ENCODE data around the gene ZNF529.

The ZNF529 gene

DNA sequence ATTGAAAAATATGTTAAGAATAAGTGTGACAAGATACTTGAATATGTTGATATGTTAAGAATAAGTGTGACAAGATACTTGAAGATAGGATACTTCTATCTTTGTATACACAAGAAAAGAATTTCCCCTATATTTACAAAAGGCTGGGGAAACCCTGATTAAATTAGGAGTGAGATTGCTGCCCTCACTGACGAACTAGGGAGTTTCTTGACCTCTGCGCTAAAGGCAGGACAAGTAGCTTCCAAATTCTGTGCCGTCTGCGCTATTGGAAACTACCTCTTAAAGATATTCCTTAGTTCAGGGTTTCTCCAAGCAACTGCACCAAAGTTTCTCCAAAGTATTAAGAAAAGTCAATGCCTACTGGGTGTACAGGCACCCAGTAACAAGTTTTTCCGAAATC, 45.8 kb downstream of the ZNF529 start:
- intact Hi-C loops (cut with DNase I) = loop anchor here (5.0 kb wide), 2 partner anchors 45 to 310 kb away; partner anchors contain the start of genes ZNF529 and ZNF790
- DNase-seq = no peak

DNA sequence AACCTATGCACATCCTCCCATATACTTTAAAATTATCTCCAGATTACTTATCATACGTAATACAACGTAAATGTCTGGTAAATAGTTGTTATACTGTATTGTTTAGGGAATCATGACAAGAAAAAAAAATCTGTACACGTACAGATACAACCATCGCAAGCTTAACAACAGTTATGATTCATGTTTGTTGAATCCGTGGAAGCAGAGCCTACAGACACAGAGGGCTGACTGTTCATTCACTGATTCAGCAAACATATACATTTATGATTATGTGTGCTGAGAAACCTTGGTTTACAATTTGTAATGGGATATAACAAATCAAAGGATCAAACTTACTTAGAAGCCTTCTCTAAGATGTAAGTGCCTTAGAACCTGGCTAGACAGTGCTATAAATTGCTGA, 46.5 kb downstream of the ZNF529 start:
- intact Hi-C loops (cut with DNase I) = loop anchor here (5.0 kb wide), 2 partner anchors 46 to 311 kb away; partner anchors contain the start of genes ZNF529 and ZNF790
- DNase-seq = no peak

DNA sequence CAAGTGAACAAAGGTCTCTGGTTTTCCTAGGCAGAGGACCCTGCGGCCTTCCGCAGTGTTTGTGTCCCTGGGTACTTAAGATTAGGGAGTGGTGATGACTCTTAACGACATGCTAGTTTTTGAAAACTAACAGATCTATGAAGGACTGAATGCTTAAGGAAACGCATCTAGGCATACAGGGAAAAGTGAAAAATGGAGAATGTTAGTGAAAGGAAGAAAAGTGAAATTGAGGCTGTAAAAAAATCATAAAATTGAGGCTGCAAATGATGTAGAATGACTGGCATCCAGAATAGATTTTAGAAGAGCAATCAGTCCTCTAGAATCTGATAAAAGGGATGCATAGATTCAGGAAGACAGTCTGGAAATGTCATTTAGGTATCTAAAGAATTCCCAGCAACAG, 48.5 kb downstream of the ZNF529 start:
- intact Hi-C loops (cut with DNase I) = loop anchor here (5.0 kb wide), 2 partner anchors 48 to 313 kb away; partner anchors contain the start of genes ZNF529 and ZNF790

DNA sequence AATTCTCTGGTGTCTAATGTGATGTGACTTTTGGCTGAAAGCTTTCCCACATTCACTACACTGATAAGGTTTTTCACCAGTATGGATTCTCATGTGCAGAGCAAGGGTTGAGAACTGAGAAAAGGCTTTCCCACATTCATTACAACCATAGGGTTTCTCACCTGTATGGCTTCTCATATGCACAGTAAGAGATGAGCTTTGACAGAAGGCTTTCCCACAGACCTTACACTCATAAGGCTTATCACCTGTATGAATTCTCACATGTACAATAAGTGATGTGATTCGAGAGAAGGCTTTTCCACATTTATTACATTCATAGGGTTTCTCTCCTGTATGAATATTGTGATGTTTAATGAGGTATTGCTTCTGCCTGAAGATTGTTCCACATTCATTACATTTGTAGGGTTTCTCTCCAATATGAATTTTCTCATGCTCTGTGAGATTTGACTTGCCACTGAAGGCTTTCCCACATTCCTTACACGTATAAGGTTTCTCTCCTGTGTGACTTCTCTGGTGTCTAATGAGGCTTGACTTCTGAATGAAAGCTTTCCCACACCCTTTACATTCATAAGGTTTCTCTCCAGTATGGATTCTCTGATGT, 59.0 kb downstream of the ZNF529 start:
- intact Hi-C loops (cut with DNase I) = no loop called here
- DNase-seq = no peak

More for the DNA sequence above, 48.5 kb downstream of the ZNF529 start:
- no peak for DNase-seq

DNA sequence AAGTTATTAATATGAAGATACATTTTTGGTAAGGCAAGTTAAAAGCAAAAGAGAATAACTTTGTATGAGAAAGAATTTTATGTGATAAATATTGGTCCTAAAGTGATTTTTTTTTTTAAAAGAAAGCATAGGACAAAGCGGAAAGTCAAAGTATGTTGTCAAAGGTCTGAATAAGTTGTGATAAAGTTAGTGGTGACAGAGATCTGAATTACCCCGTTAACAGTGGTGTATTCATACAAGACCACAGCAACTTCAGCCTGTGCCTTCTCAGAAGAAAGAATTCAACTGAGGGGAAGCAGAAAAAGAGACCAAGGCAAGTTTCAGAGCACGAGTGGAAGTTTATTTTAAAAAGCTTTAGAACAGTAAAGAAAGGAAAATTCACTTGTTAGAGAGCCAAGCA, 64.8 kb downstream of the ZNF529 start:
- intact Hi-C loops (cut with DNase I) = no loop called here

DNA sequence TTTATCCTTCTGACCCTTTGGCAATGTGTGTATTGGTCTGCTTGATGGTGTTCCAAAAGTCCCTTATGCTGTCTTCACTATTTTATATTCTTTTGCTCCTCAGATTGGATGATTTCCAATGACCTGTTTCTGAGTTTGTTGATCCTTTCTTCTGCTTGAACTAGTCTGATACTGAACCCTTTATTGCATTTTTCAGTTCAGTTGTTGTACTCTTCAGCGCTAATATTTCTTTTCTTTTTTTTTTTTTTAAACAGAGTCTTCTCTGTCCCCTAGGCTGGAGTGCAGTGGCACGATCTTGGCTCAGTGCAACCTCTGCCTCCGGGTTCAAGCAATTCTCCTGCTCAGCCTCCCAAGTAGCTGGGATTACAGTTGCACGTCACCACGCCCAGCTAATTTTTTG, 71.1 kb downstream of the ZNF529 start:
- DNase-seq = no peak
- intact Hi-C loops (cut with DNase I) = no loop called here

More for the DNA sequence above, 64.8 kb downstream of the ZNF529 start:
- no peak for DNase-seq

DNA sequence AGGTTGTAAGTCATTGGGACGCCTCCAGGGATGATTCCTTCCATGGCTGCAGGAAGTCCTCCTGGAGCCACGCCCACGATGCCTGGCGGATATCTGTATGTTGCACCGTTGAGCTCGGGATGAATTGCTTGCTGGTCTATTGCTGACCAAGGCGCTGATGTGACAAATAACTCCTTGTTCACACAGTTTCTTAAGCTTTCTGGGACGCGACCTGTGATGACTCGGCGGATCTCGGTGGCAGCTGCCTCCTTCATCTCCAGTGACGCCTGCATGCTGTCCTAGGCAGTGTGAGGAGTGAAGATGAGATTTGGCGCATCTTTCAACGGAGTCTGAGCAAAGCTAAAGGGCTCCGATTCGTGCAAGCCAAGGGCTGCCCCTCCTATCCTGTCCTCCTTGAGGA, 76.1 kb downstream of the ZNF529 start:
- DNase-seq = no peak
- intact Hi-C loops (cut with DNase I) = no loop called here

Measured in head of caudate nucleus (tissue), 42 donors.